GM12872 (cell line): ENCODE measurements around the gene RBMXL3.

Experiments used
- CTCF ChIP-seq: IDR thresholded peaks from 3 replicates; pipeline ENCODE4 v1.5.1; 2011; ENCODE audit warnings: low read depth, mild to moderate bottlenecking, low read length, moderate library complexity; ENCODE audit not compliant: insufficient read depth

RBMXL3 gene

GRCh38 chrX:115189110-115189509 is at the start of gene RBMXL3:
TSS of gene RBMXL3 (plus strand) at chrX:115189410. CDS start at chrX:115189442, 32 bp downstream.
- TF ChIP-seq CTCF: no peak

- no peak for TF ChIP-seq CTCF
Observed at GRCh38 chrX:115142057-115142456, 47.2 kb upstream of the RBMXL3 start.

- TF ChIP-seq CTCF: peak; percentile 9; the same call in 1 of the 3 replicates
Observed at GRCh38 chrX:115147220-115147619, 42.0 kb upstream of the RBMXL3 start.

- TF ChIP-seq CTCF: no peak
Observed at GRCh38 chrX:115173181-115173580, 16.0 kb upstream of the RBMXL3 start.

- no peak for TF ChIP-seq CTCF
Observed at GRCh38 chrX:115174548-115174947, 14.7 kb upstream of the RBMXL3 start.

GRCh38 chrX:115177932-115178331 is 11.3 kb upstream of the RBMXL3 start:
- no peak for TF ChIP-seq CTCF

GRCh38 chrX:115178473-115178872 is 10.7 kb upstream of the RBMXL3 start:
- TF ChIP-seq CTCF: no peak

- no peak for TF ChIP-seq CTCF
Observed at GRCh38 chrX:115183980-115184379, 5.2 kb upstream of the RBMXL3 start.
